ENCODE data around the gene SUSD1. TPM values are rescaled to one million over a fixed set of nuclear protein-coding genes. Genes with fewer than 3 reads are reported as not detected.

Gene SUSD1
- total RNA-seq, 1 donor from 2014 or later, result 26.0 TPM

GRCh38 chr9:112149211-112149610 is 25.9 kb downstream of the SUSD1 start:
- Mint-ChIP-seq H3K36me3 (peaks cover 16% of the 10 kb centered on the region), H3K27ac (no peak overlapping the region)

GRCh38 chr9:112145886-112146285 is 29.2 kb downstream of the SUSD1 start:
- no peaks in the 10 kb centered on the region for H3K27me3 Mint-ChIP-seq (ENCODE audit: low read depth)
- no peaks in the 10 kb centered on the region for H3K9me3 Mint-ChIP-seq
- peaks cover 25% of the 10 kb centered on the region for H3K36me3 Mint-ChIP-seq
- no peak overlapping the region for H3K4me3 Mint-ChIP-seq
- TF ChIP-seq, protein P1, sequence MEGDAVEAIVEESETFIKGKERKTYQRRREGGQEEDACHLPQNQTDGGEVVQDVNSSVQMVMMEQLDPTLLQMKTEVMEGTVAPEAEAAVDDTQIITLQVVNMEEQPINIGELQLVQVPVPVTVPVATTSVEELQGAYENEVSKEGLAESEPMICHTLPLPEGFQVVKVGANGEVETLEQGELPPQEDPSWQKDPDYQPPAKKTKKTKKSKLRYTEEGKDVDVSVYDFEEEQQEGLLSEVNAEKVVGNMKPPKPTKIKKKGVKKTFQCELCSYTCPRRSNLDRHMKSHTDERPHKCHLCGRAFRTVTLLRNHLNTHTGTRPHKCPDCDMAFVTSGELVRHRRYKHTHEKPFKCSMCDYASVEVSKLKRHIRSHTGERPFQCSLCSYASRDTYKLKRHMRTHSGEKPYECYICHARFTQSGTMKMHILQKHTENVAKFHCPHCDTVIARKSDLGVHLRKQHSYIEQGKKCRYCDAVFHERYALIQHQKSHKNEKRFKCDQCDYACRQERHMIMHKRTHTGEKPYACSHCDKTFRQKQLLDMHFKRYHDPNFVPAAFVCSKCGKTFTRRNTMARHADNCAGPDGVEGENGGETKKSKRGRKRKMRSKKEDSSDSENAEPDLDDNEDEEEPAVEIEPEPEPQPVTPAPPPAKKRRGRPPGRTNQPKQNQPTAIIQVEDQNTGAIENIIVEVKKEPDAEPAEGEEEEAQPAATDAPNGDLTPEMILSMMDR (IDR thresholded peaks at IDR 0.05; ENCODE audit: unreplicated experiment), result no peak
- H3K4me1 Mint-ChIP-seq, result peaks cover 6% of the 10 kb centered on the region
- H3K27ac Mint-ChIP-seq, result no peak overlapping the region
- no peak for DNase-seq (ENCODE audit: low spot score in 2 of 2, unreplicated experiment in 2 of 2)

More at GRCh38 chr9:112149211-112149610, 25.9 kb downstream of the SUSD1 start:
- DNase-seq (ENCODE audit: low spot score in 2 of 2, unreplicated experiment in 2 of 2), result no peak
- Mint-ChIP-seq H3K27me3 (ENCODE audit: low read depth) (no peaks in the 10 kb centered on the region), H3K4me1 (peaks cover 2% of the 10 kb centered on the region), H3K9me3 (no peaks in the 10 kb centered on the region), H3K4me3 (no peak overlapping the region)
- TF ChIP-seq, protein P1 (IDR thresholded peaks at IDR 0.05; ENCODE audit: unreplicated experiment), result no peak

DNA sequence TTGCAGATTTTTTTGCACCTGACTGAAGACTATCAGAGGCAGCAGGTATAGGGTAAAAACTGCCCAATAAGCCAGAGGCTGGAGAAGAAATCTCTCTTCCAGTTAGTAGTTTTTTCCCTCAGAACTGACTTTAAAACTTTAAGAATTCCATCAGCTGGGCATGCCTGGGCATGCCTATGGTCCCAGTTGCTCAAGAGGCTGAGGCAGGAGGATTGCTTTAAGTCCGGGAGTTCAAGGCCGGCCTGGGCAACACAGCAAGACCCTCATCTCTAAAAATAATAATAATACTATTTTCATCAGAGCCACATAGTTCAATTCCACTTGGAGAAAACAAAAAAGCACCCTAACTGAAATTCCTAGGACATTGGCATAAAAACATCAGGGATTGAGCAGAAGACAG is 30.3 kb downstream of the SUSD1 start:
- Mint-ChIP-seq H3K4me1 (peaks cover 6% of the 10 kb centered on the region), H3K4me3 (no peak overlapping the region), H3K36me3 (peaks cover 25% of the 10 kb centered on the region), H3K27me3 (ENCODE audit: low read depth) (no peaks in the 10 kb centered on the region), H3K27ac (no peak overlapping the region), H3K9me3 (no peaks in the 10 kb centered on the region)
- no peak for DNase-seq (ENCODE audit: low spot score in 2 of 2, unreplicated experiment in 2 of 2)
- TF ChIP-seq, protein P1 (IDR thresholded peaks at IDR 0.05; ENCODE audit: unreplicated experiment), result no peak

- TF ChIP-seq, protein P1 (IDR thresholded peaks at IDR 0.05; ENCODE audit: unreplicated experiment), result no peak
- no peak overlapping the region for H3K4me3 Mint-ChIP-seq
- peaks cover 4% of the 10 kb centered on the region for H3K4me1 Mint-ChIP-seq
- no peaks in the 10 kb centered on the region for H3K9me3 Mint-ChIP-seq
- no peaks in the 10 kb centered on the region for H3K27me3 Mint-ChIP-seq (ENCODE audit: low read depth)
- no peak overlapping the region for H3K27ac Mint-ChIP-seq
- peaks cover 20% of the 10 kb centered on the region for H3K36me3 Mint-ChIP-seq
- no peak for DNase-seq (ENCODE audit: low spot score in 2 of 2, unreplicated experiment in 2 of 2)
These were observed 32.7 kb downstream of the SUSD1 start for GRCh38 chr9:112142420-112142819.

DNA sequence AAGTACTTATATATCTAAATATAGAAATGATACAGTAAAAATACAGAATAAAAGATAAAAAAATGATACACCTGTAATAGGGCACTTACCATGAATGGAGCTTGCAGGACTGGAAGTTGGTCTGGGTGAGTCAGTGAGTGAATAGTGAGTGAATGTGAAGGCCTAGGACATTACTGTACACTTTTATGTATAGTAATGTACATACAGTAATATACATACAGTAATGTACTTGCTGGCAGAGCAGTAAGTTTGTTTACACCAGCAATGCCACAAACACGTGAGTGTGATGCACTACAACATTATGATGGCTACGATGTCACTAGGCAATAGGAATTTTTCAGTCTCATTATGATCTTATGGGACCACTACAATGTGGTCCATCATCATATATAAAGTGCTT is 34.2 kb downstream of the SUSD1 start:
- Mint-ChIP-seq H3K27me3 (ENCODE audit: low read depth) (no peaks in the 10 kb centered on the region), H3K9me3 (no peaks in the 10 kb centered on the region), H3K36me3 (peaks cover 17% of the 10 kb centered on the region), H3K27ac (no peak overlapping the region), H3K4me3 (no peak overlapping the region), H3K4me1 (peaks cover 4% of the 10 kb centered on the region)
- DNase-seq (ENCODE audit: low spot score in 2 of 2, unreplicated experiment in 2 of 2), result no peak
- TF ChIP-seq, protein P1 (IDR thresholded peaks at IDR 0.05; ENCODE audit: unreplicated experiment), result no peak

DNA sequence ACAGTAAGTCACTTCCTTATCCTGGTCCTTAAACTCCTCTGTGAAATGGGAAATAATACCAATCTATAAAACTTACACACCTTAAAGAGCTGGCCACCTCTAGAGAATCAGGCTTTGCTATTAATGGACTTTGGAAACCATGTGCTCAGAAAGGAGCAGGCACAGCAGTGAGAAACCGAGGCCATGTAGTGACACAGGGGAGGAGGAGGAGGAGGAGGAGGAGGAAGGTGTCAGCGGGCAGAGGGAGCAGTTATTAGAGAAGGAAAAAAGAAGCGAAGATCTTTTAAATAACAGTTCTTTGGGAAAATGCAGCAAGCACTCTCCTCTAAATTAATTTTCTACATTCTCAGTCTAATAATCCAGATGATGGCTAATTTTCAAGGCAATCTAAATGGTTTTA is 38.0 kb downstream of the SUSD1 start:
- no peaks in the 10 kb centered on the region for H3K27me3 Mint-ChIP-seq (ENCODE audit: low read depth)

More for the DNA sequence above, 38.0 kb downstream of the SUSD1 start:
- no peak for DNase-seq (ENCODE audit: low spot score in 2 of 2, unreplicated experiment in 2 of 2)
- peaks cover 5% of the 10 kb centered on the region for H3K4me1 Mint-ChIP-seq
- no peak overlapping the region for H3K27ac Mint-ChIP-seq
- peaks cover 27% of the 10 kb centered on the region for H3K36me3 Mint-ChIP-seq
- TF ChIP-seq, protein P1 (IDR thresholded peaks at IDR 0.05; ENCODE audit: unreplicated experiment), result no peak
- H3K9me3 Mint-ChIP-seq, result peaks cover 14% of the 10 kb centered on the region
- no peak overlapping the region for H3K4me3 Mint-ChIP-seq

All from mesothelial cell of epicardium (in vitro differentiated cells).